NCI-H128 (cell line): ENCODE measurements around the gene CLDN9.

Source experiments
- DNase-seq: peaks from one replicate; lab custom pipeline; 2025; ENCODE audit not compliant: unreplicated experiment; lab: John Stamatoyannopoulos, UW

The CLDN9 gene

DNA sequence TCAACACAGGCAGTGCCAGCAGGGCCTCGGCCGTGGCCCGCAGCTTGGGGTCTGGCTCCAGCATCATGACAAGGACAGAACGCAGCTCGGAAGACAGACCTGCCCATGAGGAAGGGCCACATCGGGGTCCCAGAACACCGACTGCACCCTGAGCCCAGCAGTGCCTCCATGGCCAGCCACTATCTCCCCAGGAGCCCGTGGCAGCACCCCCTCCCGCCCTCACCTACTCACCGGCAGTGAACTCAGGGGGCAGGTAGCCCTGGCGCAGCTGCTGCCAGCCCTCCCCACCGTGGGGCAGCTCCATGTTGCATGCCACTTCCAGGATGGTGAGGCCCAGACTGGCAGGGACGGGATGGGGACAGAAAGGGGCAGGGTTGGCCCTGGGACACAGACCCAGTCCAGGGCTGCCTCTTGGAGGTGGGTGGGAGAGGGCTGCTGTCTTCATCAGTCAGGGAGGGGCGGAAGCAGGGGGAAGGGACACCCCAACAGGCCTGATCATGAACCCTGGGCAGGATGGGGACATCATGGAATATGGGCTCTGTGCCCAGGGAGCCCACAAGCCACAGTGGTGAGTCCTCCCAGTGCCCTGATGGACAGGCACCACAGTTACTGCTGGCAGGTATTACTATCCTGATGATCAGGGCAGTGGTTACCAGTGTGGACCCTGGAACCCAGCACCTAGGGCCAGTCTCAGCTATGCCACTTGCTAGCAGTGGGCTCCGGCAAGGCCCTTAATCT is 38.2 kb upstream of the CLDN9 start:
- DNase-seq: no peak

DNA sequence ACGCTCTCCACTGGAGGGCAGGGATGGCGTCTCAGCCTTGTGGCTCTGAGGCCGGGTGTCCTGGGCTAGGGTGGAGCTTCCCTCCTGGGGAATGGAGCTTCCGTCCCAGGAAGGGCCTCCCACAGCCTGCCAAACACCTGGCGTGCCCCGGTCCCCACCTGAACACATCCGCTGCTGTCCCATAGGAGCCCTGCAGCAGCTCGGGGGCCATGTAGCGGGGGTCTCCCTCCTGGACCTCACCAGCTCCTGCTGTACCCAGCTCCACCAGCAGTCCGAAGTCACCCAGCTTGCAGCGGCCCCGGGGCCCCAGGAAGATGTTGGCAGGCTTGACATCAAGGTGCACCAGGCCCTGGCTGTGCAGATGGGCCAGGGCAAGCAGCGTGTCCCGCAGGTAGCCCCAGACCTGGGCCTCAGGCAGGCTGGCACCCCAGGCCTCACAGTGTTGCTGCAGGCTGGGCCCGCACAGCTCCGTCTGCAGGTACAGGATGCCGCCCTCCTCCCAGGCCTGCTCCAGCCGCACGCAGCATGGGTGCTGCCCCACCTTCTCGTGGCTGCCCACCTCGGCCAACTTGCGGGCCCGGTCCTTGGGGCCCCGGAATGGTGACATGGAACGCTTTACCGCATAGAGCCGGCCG is 37.4 kb upstream of the CLDN9 start:
- no peak for DNase-seq

DNA sequence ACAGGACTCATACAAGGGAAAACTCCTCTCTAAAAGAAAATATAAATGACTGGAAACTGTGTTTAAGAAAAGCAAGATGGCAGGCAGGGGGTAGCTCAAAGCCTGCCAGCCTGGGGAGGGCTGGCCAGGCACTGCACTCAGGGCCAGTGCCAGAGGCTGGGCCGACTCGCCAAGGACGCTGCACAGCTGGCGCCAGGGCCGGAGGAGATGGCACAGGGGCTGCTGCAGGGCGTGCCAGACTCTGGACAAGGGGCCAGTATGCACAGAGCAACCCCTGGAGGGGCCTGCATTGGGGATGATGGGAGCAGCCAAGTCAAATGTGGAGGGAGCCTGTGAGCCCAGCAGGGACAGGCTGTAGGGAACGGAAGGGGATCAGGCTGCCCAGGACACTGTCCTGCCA is 36.5 kb upstream of the CLDN9 start:
- DNase-seq: no peak

DNA sequence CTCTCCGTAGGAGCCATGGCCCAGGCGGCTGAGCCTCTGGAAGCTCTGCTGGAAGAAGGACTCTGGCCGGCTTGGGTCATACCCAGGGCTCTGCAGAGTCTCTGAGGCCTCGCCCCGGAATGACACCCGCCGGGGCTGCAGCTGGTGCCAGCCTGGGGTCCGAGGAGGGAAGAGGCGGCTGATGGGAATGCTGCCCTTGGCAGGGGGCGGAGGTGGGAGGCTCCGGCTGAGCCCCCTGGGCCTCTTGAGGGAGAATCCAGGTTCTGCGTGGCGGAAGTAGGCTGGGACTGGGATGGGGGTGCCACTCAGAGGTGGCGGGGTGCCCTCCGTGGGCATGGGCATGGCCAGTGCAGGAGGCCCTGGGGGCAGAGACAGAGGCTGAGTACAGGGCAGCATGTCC is 36.0 kb upstream of the CLDN9 start:
- DNase-seq: no peak

DNA sequence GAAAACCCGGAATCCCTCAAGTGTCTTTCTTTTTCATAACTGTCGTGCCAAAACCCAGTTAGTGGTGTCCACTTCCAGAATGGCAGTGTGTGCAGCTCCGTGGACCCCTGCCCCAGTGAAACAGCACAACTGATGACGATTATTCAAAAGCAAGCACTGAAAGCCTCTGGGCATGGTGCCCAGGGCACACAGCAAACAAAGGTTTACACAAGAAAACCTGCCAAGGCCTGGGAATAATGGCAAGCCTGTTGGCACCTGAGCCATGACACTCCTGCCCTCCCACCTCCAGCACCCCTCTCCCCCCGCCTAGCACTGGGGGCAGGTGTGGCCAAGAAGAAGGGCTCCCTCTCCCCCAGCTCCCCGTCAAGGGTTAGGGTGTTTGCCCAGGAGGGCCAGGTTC is 35.3 kb upstream of the CLDN9 start:
- peak; percentile 28 for DNase-seq

DNA sequence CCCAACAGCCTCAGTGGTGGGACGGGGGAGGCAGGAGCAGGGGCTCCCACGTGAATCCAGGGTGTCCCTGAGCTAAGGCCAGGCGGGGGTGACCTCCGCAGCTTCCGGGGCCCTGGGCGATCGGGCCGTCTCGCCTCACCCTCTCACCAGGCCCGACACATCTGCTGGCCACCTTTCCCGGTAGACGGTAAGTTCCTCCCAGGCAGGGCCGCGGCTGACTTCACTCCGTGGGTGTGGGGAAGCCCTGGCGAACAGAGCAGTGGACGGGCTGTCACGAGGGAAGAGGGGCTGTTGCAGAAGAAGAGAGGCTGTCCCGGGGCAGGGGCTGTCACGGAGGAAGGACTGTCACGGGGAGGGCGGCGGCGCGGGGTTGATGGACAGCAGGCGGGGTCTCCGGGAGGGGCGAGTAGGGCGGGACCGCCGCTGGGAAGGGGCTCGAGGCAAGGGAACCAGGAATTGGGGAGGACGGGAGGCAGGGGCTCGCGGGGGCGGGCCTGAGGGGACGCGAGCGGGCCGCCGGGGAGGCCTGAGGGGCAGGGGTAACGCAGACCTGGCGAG is 33.0 kb upstream of the CLDN9 start:
- DNase-seq: no peak

DNA sequence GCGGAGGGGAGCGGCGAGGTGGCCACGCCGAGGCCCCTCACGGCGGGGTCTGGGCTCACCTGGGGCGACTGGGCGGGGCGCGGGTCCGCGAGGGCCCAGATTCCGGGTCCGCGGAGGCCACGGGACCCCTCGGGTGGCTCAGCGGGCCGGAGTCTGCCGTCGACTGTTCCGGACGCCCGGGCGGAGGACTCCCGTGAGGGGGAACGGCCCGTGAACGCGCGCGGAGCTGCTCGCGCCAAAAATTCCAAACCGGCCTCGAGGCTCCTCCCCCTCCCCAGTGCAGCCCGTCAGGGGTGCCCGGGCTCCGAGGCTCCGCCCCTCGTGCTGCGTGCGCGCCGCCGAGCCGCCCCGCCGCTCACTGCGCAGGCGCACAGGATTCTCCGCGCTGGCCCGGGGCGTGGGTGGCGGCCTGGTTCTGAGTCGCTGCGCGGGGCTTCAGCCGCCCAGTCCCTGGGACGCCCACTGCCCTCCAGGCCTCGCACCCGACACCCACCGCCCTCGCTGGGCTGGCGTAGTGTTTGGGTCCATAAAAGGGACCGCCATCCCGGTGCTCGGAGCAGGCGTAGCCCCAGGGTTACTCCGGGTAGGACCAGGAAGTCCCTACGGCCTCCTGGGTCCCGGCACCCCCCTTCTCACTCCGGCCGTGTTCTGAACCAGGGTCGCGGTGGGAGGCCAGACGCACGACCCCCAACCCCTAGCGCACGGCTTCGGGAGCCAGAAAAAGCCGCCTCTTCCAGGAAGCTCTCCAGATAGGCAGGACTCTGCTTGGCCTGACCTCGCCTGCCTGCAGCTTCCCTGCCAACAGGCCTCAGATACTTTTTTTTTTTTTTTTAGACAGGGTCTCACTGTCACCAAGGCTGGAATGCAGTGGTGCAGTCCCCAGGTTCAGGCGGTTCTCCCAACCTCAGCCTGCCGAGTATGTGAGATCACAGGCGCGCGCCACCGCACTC is 32.2 kb upstream of the CLDN9 start, which contains the start of gene PKMYT1:
Gene PKMYT1 (minus strand): TSS at position 220 of the 950 bp plus-strand sequence. CDS start 789 bp downstream, outside the sequence.
- peak; percentile 46 for DNase-seq

DNA sequence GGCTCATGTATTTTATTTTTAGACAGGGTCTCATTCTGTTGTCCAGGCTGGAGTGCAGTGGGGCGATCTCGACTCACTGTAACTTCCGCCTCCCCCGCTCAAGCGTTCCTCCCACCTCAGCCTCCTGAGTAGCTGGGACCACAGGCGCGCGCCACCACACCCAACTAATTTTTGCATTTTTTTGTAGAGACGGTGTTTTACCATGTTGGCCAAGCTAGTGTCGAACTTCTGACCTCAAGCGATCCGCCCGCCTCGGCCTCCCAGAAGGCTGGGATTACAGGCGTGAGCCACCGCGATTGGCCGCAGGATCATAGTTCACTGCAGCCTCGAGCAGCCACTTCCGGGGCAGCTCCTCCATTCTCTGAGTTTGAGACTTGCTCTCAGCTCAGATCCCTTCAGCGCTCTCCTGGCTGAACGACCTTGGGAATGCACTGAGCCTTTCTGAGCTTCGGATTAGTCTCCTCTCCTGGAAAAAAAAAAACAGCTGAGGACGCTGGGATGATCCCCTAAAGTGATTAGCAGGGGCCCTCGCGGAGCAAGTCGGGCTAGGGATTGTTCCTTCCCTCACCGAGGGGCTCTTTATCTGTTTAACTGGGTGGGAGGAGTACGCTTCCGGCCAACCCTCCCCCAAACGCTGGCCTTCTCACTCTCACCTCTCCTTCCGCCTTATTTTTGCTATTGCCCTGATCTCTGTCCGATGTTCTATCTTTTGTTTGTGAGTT is 31.4 kb upstream of the CLDN9 start:
- DNase-seq: no peak

DNA sequence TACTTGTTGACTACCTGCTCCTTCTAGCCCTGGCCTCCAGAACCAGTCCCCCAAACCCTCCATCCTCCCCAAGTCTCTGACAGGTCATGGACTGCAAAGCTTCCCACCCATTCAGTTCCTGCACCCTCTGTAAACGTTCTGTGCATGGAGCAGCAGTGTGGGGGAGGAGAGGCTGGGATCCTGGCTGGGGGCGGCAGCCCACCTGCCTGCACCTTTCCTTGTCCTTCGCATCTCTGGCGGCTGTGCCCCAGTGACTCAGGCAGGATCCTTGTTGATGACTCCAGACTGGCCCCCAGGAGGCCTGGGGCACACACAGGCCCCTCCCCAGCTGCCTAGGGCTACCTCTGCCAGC is 30.8 kb upstream of the CLDN9 start:
- no peak for DNase-seq

DNA sequence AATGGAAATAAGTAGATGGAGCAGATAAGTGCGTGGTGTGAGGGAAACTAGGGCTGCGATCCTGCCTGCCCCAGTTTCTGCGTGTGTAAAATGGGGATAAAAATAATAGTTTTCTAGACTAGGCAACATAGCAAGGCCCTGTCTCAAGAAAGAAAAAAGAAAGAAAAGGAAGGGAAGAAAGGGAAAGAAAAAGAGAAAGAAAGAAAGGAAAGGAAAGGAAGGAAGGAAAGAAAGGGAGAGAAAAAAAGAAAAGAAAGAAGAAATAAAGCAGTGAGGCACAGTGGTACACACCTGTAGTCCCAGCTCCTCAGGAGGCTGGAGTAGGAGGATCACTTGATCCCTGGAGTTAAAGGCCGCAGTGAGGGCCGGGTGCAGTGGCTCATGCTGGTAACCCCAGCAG is 30.3 kb upstream of the CLDN9 start:
- no peak for DNase-seq

DNA sequence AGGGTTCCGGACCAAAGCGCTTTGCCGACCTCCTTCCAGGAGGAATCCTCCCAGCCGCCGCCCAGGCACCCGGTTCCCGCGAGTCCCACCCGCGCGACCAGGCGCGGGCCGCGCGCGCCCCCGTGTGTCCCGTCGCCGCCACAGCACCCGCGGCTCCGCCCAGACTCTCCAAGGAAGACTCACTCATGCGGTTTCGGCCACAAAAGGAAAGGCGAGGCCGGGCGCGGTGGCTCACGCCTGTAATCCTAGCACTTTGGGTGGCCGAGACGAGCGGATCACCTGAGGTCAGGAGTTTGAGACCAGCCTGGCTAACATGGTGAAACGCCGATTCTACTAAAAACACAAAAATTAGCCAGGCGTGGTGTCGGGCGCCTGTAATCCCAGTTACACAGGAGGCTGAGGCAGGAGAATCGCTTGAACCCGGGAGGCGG is 29.0 kb upstream of the CLDN9 start:
- peak; percentile 51 for DNase-seq

DNA sequence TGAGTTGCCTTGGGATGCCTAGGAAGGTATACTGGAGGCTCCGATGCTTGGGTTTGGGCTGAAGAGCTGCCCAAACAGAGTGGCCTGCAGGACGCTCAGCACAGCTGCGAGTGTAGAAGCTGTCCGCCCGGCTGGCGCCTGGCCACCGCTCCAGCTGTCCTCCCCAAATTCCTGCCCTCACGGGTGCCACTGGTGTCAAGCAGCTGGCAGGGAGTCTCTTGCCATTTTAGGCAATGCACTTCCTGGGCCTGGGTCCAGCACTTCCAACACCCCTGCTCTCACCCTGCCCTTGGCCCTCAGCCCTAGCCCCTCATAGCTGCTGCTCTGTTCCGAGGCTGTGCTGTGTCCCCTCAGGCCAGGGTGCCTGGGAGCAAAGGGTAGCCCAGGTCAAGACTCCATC is 27.3 kb upstream of the CLDN9 start:
- DNase-seq: no peak

DNA sequence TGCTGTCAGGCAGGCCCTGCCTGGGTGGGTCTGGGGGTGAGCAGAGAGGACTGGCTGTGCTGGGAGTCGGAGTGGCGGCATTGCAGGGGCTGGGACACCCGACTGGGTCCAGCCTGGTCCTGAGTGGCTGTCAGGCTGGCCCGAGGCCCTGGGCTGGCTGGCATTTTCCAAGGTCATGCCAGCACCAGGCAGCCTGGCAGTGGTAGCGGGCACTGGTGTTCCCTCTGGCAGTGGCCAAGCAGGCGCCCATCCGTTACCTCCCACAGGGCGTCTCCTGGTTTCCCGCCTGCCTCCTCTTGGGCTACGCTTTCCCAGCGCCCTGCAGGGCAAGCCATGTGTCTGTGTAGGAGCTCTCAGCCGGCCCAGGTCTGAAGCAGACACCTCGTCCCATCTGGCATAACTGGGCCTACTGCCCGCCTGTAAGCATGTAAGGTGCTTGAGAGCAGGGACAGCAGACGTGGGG is 26.8 kb upstream of the CLDN9 start:
- DNase-seq: no peak

DNA sequence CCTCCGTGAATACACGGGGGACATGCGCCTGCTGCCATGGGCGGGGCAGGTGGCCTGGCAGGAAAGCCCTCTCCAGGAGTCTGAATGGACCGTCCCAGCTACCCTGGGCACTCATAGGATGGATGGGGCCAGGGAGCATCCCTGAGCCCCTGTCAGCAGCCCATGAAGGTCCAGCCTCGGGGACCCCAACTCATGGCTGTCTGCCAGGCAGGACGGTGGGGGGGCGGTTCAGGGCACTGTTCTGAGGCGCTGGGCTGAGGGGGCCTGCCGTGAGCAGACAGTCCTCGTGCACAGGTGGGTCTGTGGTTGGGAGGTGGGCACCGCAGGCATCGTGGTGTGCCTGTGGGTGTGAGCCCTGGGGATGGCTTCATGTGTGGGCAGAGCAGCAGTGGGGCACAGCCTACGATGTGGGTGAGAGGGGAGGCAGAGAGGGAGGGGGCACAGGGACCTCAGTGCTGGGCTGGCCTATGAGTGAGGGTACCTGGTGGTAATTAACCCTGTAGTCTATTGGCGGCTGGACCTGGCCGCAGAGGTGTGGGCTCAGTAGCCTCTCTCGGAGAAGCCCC is 26.0 kb upstream of the CLDN9 start:
- no peak for DNase-seq

DNA sequence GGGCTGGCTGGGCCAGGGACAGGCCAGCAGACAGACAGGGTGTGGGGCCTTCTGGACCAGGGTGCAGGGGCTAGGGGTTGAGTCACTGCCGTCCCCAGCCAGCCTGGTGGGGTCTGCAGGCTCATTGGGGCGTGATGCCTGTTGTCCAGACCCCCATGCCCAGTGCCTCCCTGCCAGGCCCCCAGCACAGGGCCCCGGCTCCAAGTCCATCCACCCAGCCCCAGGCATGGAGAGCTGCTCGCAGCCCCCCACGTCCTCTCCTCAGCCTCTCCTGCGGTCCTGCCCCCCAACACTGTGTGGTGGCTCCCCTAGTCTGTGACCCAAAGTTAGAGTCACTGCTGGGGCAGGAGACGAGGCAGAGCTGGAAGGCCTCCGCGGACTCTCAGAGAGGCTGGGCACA is 25.4 kb upstream of the CLDN9 start:
- no peak for DNase-seq

DNA sequence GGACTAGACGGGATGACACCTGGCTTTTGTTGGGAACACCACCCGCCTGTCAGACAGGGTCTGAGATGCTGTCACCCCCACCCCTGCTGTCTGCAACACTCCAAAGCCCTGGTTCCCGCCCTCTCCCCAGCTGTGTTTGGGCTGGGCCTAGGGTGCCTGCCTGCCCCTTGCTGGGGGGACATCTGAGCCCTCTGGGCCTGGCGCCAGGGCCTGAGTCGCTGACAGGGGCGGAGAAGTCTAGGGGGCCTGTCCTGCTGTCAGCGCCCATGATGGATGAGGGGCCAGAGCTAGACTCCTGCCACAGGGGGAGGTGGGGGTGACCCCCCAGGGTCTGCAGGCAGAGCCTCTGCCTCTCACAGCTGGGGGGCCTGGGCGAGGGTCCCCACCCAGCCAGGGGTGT is 24.9 kb upstream of the CLDN9 start:
- DNase-seq: no peak

DNA sequence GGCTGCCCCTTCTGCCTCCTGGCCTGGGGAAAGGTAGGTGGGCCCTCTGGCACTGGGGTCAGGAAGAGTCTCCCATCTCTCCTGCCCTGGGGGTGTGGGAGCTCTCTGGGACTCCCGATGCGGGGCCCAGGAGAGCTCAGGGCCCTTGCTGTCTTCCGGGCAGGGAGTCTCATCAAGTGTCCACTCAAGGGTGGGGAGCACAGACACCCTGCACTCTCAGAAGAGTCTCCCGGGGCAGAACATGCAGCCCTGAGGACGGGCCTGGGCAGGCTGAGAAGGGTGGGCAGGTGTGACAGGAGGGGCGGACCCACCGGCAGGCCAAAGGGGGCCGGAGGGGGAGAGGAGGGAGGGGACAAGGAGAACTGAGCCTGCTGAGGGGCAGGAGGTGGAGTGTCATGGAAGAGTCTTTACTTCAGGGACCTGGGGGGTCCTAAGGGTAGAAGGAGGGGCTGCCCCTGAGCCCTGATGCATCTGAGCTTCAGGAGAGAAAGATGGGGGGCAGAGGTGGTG is 24.1 kb upstream of the CLDN9 start:
- no peak for DNase-seq

DNA sequence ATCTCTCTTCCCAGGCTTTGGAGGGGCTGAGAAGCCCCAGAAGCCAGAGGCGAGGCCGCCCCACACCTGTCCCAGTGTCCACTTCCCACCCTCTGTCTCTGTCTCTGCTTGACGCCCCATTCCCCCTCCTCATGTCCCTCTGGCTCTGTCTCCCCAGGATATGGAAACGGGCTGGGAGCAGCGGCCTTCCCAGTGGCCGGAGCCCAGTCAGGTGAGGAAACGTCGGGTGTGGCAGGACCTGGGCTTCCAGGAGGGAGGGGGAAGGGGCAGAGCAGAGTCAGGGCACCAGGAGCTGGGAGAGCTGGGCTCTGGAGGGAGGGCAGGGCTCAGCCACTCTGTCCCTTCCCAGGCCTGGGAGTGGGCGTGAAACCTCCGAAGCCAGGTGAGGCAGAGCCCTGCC is 21.8 kb upstream of the CLDN9 start:
- DNase-seq: no peak

DNA sequence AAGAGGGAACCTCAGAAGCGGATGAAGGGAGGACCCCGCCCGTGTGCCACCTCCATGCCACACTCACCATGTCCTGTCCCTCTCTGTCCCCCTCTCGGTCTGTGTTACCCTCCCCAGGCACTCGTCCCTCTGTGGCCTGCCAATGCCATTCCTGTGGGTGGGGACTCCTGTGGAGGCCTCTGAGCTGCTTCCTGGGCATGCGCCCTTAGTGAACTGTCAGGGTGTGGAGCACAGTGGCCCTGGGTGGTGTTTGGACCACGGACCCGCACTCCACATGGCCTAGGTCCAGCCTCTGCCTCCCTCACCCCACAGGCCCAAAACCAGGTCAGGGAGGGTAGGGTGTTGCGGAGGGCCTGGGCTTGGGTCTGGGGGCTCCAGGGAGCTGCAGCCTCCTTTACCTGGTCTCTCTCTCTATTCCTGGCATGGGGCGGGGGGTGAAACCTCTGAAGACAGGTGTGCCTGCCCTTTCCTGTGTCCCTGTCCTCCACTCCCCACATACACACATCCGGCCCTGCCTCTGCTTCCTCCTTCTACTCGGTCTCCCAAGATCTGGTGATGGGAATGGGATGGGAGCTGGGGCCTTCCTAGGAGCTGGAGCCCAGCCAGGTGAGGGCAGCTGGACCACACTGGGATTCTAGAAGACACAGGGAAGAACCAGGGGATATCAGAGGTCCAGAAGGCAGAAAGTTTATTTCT is 21.0 kb upstream of the CLDN9 start:
- DNase-seq: no peak
